Measurements from ENCODE around the gene TBK1. TPM values are rescaled to one million over a fixed set of nuclear protein-coding genes. Genes with fewer than 3 reads are reported as not detected.

TBK1 gene
- total and polyA plus RNA-seq, 2 of the 4 experiments (the other 2 are of a cell fraction): 9.9 to 11.6 TPM

GRCh38 chr12:64522316-64522715 is 70.4 kb downstream of the TBK1 start:
- ChIA-PET POLR2A (ENCODE audit: unreplicated experiment) (no interaction called here), CTCF (interaction anchor here (0.6 to 2.3 kb wide), 4 partner anchors 8 to 148 kb away, joined by 3 to 6 read pairs (median 4); no protein-coding TSS in a partner anchor)
- peak overlapping the region; percentile 9; the same call in 1 of the 2 replicates for H3K27ac ChIP-seq (ENCODE audit: insufficient read depth, low read length)
- no peak overlapping the region for H3K9ac ChIP-seq (ENCODE audit: low read depth, low read length)
- in situ Hi-C loops (cut with MboI; ENCODE audit: low sequenced_read_pairs): no loop called here
- peak overlapping the region; percentile 8; the same call in 1 of the 2 replicates for H3K4me2 ChIP-seq (ENCODE audit: low read depth, low read length)
- H2AFZ ChIP-seq (replicated peaks; ENCODE audit: low read length, poor library complexity): peak overlapping the region; percentile 71
- no peaks in the 10 kb centered on the region for H3K9me3 ChIP-seq (ENCODE audit: control insufficient read depth, insufficient read depth, low read length)
- no peaks in the 10 kb centered on the region for H3K79me1 ChIP-seq (ENCODE audit: low read depth in 1 of 2, low read length in 2 of 2)
- DNase-seq (peak; percentile 60), ATAC-seq (ENCODE audit: low read depth) (peak; percentile 57)
- H2BK5ac ChIP-seq (ENCODE audit: low read depth, low read length, poor library complexity, severe bottlenecking): peak overlapping the region; percentile 60
- dilution Hi-C loops (cut with HindIII; ENCODE audit: low sequenced_read_pairs, unreplicated experiment): no loop called here
- no peaks in the 10 kb centered on the region; the same call in 1 of the 2 replicates for H3K9me1 ChIP-seq (ENCODE audit: insufficient read depth, low read length)
- peak overlapping the region; percentile 69; the same call in 1 of the 2 replicates for H2BK20ac ChIP-seq (ENCODE audit: low read depth, low read length)
- H3K14ac ChIP-seq (replicated peaks; ENCODE audit: low read depth, low read length): peak overlapping the region; percentile 68
- peak overlapping the region; percentile 63; the same call in 1 of the 2 replicates for H4K91ac ChIP-seq (ENCODE audit: insufficient read depth, low read depth, low read length)
- peak overlapping the region; percentile 4; the same call in 1 of the 3 replicates for H2BK15ac ChIP-seq (ENCODE audit: low read depth, low read length)
- H4K5ac ChIP-seq (ENCODE audit: low read depth, low read length): peak overlapping the region; percentile 93
- H3K36me3 ChIP-seq (ENCODE audit: control insufficient read depth, insufficient read depth, low read length): no peaks in the 10 kb centered on the region
- H3K56ac ChIP-seq (ENCODE audit: extremely low read depth, insufficient read depth, low read length): no peak overlapping the region
- no peak for TF ChIP-seq SMC3 (IDR thresholded peaks at IDR 0.05; ENCODE audit: low read depth, low read length)
- TF ChIP-seq RFX5 (IDR thresholded peaks at IDR 0.05; ENCODE audit: low read depth, low read length): no peak
- TF ChIP-seq CEBPB (IDR thresholded peaks at IDR 0.05; ENCODE audit: low read depth, low read length): peak; percentile 63; the same call in 1 of the 2 replicates
- TF ChIP-seq BHLHE40 (IDR thresholded peaks at IDR 0.05; ENCODE audit: low read depth, low read length): peak; percentile 71
- no peak overlapping the region for H2AK9ac ChIP-seq (replicated peaks; ENCODE audit: low read depth, low read length, poor library complexity)
- no peaks in the 10 kb centered on the region for H3K27me3 ChIP-seq (ENCODE audit: control insufficient read depth, insufficient read depth, low read length)
- H3K4me3 ChIP-seq (ENCODE audit: insufficient read depth, low read depth, low read length): no peak overlapping the region
- peak overlapping the region; percentile 5 to 76; a peak in 3 of 4 replicates for H4K8ac ChIP-seq (ENCODE audit: low read depth in 2 of 2, low read length in 2 of 2)
- intact Hi-C loops (cut with micrococcal nuclease): no loop called here
- H3K4me1 ChIP-seq (ENCODE audit: control insufficient read depth, insufficient read depth, low read length): peaks cover 9% of the 10 kb centered on the region
- peak overlapping the region; percentile 13; the same call in 1 of the 2 replicates for H3K23ac ChIP-seq (ENCODE audit: low read depth, low read length)
- no TSS peak for BruUV-seq (replicated peaks)
- H2BK120ac ChIP-seq (ENCODE audit: low read depth, low read length): peak overlapping the region; percentile 93
- no peak overlapping the region for H2AK5ac ChIP-seq (ENCODE audit: low read depth, low read length)
- H3K4ac ChIP-seq (ENCODE audit: low read depth, low read length): peak overlapping the region; percentile 19
- peak overlapping the region; percentile 61 for H3K18ac ChIP-seq (ENCODE audit: low read depth, low read length)
- WGBS, 2 experiments (ENCODE audit: extremely low coverage in 2 of 2, insufficient read length in 1 of 2): no CpG with 5 or more reads among the region's 5 CpGs
- no peaks in the 10 kb centered on the region for H4K20me1 ChIP-seq (ENCODE audit: insufficient read depth, low read length)

Data from IMR-90 (cell line).